Keratinocyte (primary cell): ENCODE results near the gene DBP. TPM values are rescaled to one million over a fixed set of nuclear protein-coding genes. Genes with fewer than 3 reads are reported as not detected.

Experiments
- DNase-seq: peaks from one replicate; pipeline ENCODE4 v3.0.0-alpha.2; 2011; ENCODE audit warnings: low read depth, missing footprints, low spot score
- FAIRE-seq: peaks from 2 replicates; lab custom pipeline; 2011; peaks lifted over from hg19 to GRCh38; lab: Jason Lieb, UNC
- H2AFZ ChIP-seq: 2 replicates; pipeline ENCODE4 v1.6.0; 2012; ENCODE audit warnings: low read length, control low read depth, inconsistent platforms; ENCODE audit not compliant: control insufficient read depth
- H3K27ac ChIP-seq: 2 replicates; pipeline ENCODE4 v1.5.1; 2011; ENCODE audit warnings: low read length; ENCODE audit not compliant: control insufficient read depth, insufficient read depth
- H3K27me3 ChIP-seq: 3 replicates; pipeline ENCODE4 v1.6.0; 2011; ENCODE audit warnings: low read length; ENCODE audit not compliant: control insufficient read depth, insufficient read depth; ENCODE audit errors: extremely low read depth
- H3K36me3 ChIP-seq, 2 experiments: 2 replicates in 1 of 2; 3 replicates in 1 of 2; pipeline ENCODE4 v1.5.1; 2011; ENCODE audit warnings: low read length in 2 of 2, mild to moderate bottlenecking in 1 of 2; ENCODE audit not compliant: control insufficient read depth in 2 of 2, insufficient read depth in 2 of 2; ENCODE audit errors: extremely low read depth in 1 of 2
- H3K4me1 ChIP-seq: 3 replicates; pipeline ENCODE4 v1.5.1; 2011; ENCODE audit warnings: low read length; ENCODE audit not compliant: control insufficient read depth, insufficient read depth; ENCODE audit errors: extremely low read depth
- H3K4me2 ChIP-seq: 3 replicates; pipeline ENCODE4 v1.6.0; 2011; ENCODE audit warnings: low read depth, low read length; ENCODE audit not compliant: control insufficient read depth, insufficient read depth; ENCODE audit errors: extremely low read depth
- H3K4me3 ChIP-seq, 3 experiments: fragments of 200-600 bp in 1 of 3; sonication (generic) in 1 of 3; 2 replicates in 2 of 3; 3 replicates in 1 of 3; pipeline ENCODE4 v1.5.1; 2011 to 2016; ENCODE audit warnings: low read length in 3 of 3, mild to moderate bottlenecking in 3 of 3, control low read depth in 2 of 3, inconsistent platforms in 1 of 3, low read depth in 1 of 3, mixed read lengths in 1 of 3, mixed run types in 1 of 3, moderate library complexity in 1 of 3; ENCODE audit not compliant: control insufficient read depth in 2 of 3, insufficient read depth in 2 of 3; ENCODE audit errors: extremely low read depth in 1 of 3
- H3K79me2 ChIP-seq: 2 replicates; pipeline ENCODE4 v1.6.0; 2012; ENCODE audit warnings: low read length; ENCODE audit not compliant: control insufficient read depth, insufficient read depth
- H3K9ac ChIP-seq: 3 replicates; pipeline ENCODE4 v1.6.0; 2011; ENCODE audit warnings: low read length; ENCODE audit not compliant: control insufficient read depth, insufficient read depth; ENCODE audit errors: extremely low read depth
- H3K9me1 ChIP-seq: 3 replicates; pipeline ENCODE4 v1.6.0; 2011; ENCODE audit warnings: low read length; ENCODE audit not compliant: control insufficient read depth, insufficient read depth; ENCODE audit errors: extremely low read depth
- H3K9me3 ChIP-seq: 2 replicates; pipeline ENCODE4 v1.5.1; 2012; ENCODE audit warnings: low read depth, low read length; ENCODE audit not compliant: control insufficient read depth
- H4K20me1 ChIP-seq: 3 replicates; pipeline ENCODE4 v1.6.0; 2011; ENCODE audit warnings: low read length; ENCODE audit not compliant: control insufficient read depth, insufficient read depth; ENCODE audit errors: extremely low read depth
- EZH2 ChIP-seq: IDR thresholded peaks from one replicate; pipeline ENCODE4 v1.6.1; 2012; ENCODE audit warnings: inconsistent platforms, mild to moderate bottlenecking, low read length, moderate library complexity
- dilution Hi-C: fragments of 300-500 bp; cut with MboI; formaldehyde crosslinking; loops from one replicate; pipeline ENCODE4 v1.7.0; 2020; ENCODE audit warnings: low sequenced_read_pairs; ENCODE audit not compliant: extremely low pct_ligation_motif_present
- polyA plus RNA-seq, 5 experiments: library from polyadenylated mRNA; depleted of rRNA in 3 of 5; stranded (reverse) in 3 of 5; stranded (forward) in 1 of 5; unstranded in 1 of 5; fragments of >200 nt; gene quantifications; 1 replicate in 1 of 5; 2 replicates in 3 of 5; 3 replicates in 1 of 5; pipeline versions ENCODE4 v1.2.1 to v1.2.3, GENCODE V29; 2011 to 2012; ENCODE audit warnings: missing spikeins in 2 of 5, low read depth in 1 of 5, low replicate concordance in 1 of 5
- TF ChIP-seq, protein P1 (sequence below), 3 experiments: IDR thresholded peaks in 1 of 3; conservative IDR thresholded peaks in 1 of 3; optimal IDR thresholded peaks in 1 of 3; 2 replicates in 2 of 3; 3 replicates in 1 of 3; pipeline versions ENCODE3 to v1.5.1; 2011; ENCODE audit warnings: low read length in 3 of 3, mild to moderate bottlenecking in 3 of 3, moderate library complexity in 2 of 3, control low read depth in 1 of 3, inconsistent platforms in 1 of 3; ENCODE audit not compliant: insufficient read depth in 2 of 3; ENCODE audit errors: extremely low read depth in 1 of 3

Gene DBP
- polyA plus RNA-seq, 1 donor (not counting 4 experiments of a cell fraction or from before 2014, with no cell fraction given), result 1.0 TPM

DNA sequence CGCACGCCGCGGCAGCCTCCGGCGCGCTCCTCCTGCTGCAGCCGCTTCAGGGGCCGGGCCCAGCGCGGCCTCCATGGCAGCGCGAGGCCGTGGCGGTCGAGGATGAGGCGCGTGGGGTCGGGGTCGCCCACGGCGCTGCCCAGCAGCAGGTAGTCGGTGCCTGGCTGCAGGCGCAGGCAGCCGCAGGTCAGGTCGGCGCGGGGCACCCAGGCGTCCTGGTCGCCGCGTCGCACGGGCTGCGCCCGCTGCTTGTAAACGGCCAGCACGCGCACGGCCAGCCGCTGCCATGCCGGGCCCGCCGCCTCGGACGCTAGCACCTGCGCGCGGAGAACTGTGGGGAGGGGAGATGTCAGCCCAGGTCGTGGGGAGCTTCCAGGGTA lies 24.5 kb upstream of the DBP start:
- DNase-seq (no peak), FAIRE-seq (no peak)
- H3K4me1 ChIP-seq, result peaks cover 4% of the 10 kb centered on the region
- H3K9me1 ChIP-seq, result no peaks in the 10 kb centered on the region
- H2AFZ ChIP-seq, result no peak overlapping the region
- H4K20me1 ChIP-seq, result no peaks in the 10 kb centered on the region
- H3K4me2 ChIP-seq, result no peak overlapping the region
- H3K27me3 ChIP-seq, result no peaks in the 10 kb centered on the region
- no peaks in the 10 kb centered on the region for H3K36me3 ChIP-seq
- H3K9ac ChIP-seq, result no peak overlapping the region
- no peaks in the 10 kb centered on the region for H3K9me3 ChIP-seq
- no peak for TF ChIP-seq EZH2
- TF ChIP-seq, protein P1, sequence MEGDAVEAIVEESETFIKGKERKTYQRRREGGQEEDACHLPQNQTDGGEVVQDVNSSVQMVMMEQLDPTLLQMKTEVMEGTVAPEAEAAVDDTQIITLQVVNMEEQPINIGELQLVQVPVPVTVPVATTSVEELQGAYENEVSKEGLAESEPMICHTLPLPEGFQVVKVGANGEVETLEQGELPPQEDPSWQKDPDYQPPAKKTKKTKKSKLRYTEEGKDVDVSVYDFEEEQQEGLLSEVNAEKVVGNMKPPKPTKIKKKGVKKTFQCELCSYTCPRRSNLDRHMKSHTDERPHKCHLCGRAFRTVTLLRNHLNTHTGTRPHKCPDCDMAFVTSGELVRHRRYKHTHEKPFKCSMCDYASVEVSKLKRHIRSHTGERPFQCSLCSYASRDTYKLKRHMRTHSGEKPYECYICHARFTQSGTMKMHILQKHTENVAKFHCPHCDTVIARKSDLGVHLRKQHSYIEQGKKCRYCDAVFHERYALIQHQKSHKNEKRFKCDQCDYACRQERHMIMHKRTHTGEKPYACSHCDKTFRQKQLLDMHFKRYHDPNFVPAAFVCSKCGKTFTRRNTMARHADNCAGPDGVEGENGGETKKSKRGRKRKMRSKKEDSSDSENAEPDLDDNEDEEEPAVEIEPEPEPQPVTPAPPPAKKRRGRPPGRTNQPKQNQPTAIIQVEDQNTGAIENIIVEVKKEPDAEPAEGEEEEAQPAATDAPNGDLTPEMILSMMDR (optimal IDR thresholded peaks at IDR 0.05 in 1 of 3, IDR thresholded peaks at IDR 0.05 in 1 of 3, conservative IDR thresholded peaks at IDR 0.05 in 1 of 3; ENCODE audit: extremely low read depth in 1 of 3, insufficient read depth in 2 of 3, low read length in 3 of 3), result no peak
- dilution Hi-C loops, result no loop called here
- H3K27ac ChIP-seq, result no peak overlapping the region
- H3K4me3 ChIP-seq, result no peak overlapping the region
- no peaks in the 10 kb centered on the region for H3K79me2 ChIP-seq

DNA sequence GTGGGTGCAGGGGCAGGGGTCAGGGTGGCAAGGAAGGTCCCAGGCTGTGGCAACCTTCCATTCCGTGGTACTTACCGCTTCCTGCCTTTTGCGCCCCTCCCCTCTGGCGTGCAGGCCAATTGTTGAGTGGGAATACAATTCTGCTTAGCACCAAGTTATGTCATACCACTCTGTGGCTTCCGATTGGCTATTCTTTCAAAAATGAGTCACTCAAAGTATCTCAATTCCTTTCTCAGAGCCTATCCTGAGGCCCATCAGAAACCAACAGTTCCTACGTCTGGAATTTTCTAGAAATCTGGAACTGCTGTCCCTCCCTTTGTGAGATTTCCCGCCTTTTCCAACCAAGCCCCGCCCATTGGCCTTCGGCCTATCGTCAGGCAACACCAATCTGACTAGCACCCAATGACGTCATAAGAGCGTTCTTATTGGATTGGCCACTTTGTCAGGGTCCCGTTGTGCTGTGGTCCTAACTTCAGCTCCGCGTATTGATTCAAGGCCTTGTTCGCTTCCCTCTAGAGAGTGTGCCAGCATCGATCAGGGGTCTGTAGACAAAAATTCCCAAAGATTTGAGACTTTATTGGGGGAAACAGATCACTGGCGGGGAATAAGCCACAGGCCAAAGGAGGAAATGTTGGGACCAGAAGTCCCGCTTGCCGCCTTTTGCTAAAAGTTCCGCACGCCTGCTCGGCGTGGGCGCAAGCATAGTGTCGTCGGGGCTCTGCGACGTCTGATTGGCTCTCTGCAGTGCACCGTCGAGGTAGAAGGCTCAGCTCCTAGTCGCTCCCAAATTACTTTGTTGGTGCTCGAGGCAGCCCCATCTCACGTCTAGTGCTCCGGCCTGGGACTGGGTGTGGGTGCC lies 23.9 kb upstream of the DBP start:
- DNase-seq (no peak), FAIRE-seq (peak; percentile 98)
- H3K9me1 ChIP-seq, result no peaks in the 10 kb centered on the region
- H3K4me3 ChIP-seq, result no peak overlapping the region
- dilution Hi-C loops, result no loop called here
- H3K27me3 ChIP-seq, result no peaks in the 10 kb centered on the region
- no peaks in the 10 kb centered on the region for H3K9me3 ChIP-seq
- peak overlapping the region; percentile 1 for H3K4me2 ChIP-seq
- H3K36me3 ChIP-seq, result no peaks in the 10 kb centered on the region
- peaks cover 4% of the 10 kb centered on the region for H3K4me1 ChIP-seq
- no peak overlapping the region for H2AFZ ChIP-seq
- no peaks in the 10 kb centered on the region for H4K20me1 ChIP-seq
- no peak overlapping the region for H3K27ac ChIP-seq
- H3K79me2 ChIP-seq, result no peaks in the 10 kb centered on the region
- H3K9ac ChIP-seq, result no peak overlapping the region
- TF ChIP-seq EZH2, result no peak
- TF ChIP-seq, protein P1 (optimal IDR thresholded peaks at IDR 0.05 in 1 of 3, IDR thresholded peaks at IDR 0.05 in 1 of 3, conservative IDR thresholded peaks at IDR 0.05 in 1 of 3; ENCODE audit: extremely low read depth in 1 of 3, insufficient read depth in 2 of 3, low read length in 3 of 3), result no peak
